Globus pallidus (tissue), 1 donor: ENCODE measurements around the gene NALCN.

Experiments
- DNase-seq: peaks from one replicate; pipeline ENCODE4 v3.0.0-alpha.2; 2015; ENCODE audit warnings: low spot score

NALCN gene

GRCh38 chr13:101415358-101416174 lies 742 bp downstream of the NALCN start:
- DNase-seq = peak; percentile 51

- no peak for DNase-seq
These were observed 4.2 kb downstream of the NALCN start for GRCh38 chr13:101412076-101412475.

- no peak for DNase-seq
These were observed 7.2 kb downstream of the NALCN start for GRCh38 chr13:101408992-101409656.

GRCh38 chr13:101408154-101408553 lies 8.2 kb downstream of the NALCN start:
- DNase-seq = no peak

- DNase-seq = no peak
These were observed 9.5 kb downstream of the NALCN start for GRCh38 chr13:101406791-101407190.

- DNase-seq = no peak
These were observed 15.1 kb downstream of the NALCN start for GRCh38 chr13:101401196-101401595.

GRCh38 chr13:101399365-101399764 lies 16.9 kb downstream of the NALCN start:
- DNase-seq = no peak

- DNase-seq = no peak
These were observed 17.4 kb downstream of the NALCN start for GRCh38 chr13:101398920-101399319.

GRCh38 chr13:101398191-101398590 lies 18.1 kb downstream of the NALCN start:
- no peak for DNase-seq

- DNase-seq = no peak
These were observed 18.6 kb downstream of the NALCN start for GRCh38 chr13:101397742-101398141.

- no peak for DNase-seq
These were observed 21.7 kb downstream of the NALCN start for GRCh38 chr13:101394605-101395004.

- DNase-seq = no peak
These were observed 23.2 kb downstream of the NALCN start for GRCh38 chr13:101393140-101393539.

- DNase-seq = no peak
These were observed 25.8 kb downstream of the NALCN start for GRCh38 chr13:101390461-101390860.

- no peak for DNase-seq
These were observed 31.4 kb downstream of the NALCN start for GRCh38 chr13:101384929-101385328.

- DNase-seq = no peak
These were observed 32.7 kb downstream of the NALCN start for GRCh38 chr13:101383595-101383994.

- DNase-seq = no peak
These were observed 33.6 kb downstream of the NALCN start for GRCh38 chr13:101382701-101383100.

GRCh38 chr13:101382086-101382485 lies 34.2 kb downstream of the NALCN start:
- DNase-seq = no peak

GRCh38 chr13:101360525-101360924 lies 55.8 kb downstream of the NALCN start:
- no peak for DNase-seq

- DNase-seq = no peak
These were observed 61.4 kb downstream of the NALCN start for GRCh38 chr13:101354895-101355294.

- no peak for DNase-seq
These were observed 69.2 kb downstream of the NALCN start for GRCh38 chr13:101346942-101347728.

- DNase-seq = no peak
These were observed 70.1 kb downstream of the NALCN start for GRCh38 chr13:101346161-101346560.

- DNase-seq = no peak
These were observed 73.0 kb downstream of the NALCN start for GRCh38 chr13:101343128-101343787.
